Sigmoid colon (tissue), 7 donors: ENCODE results near the gene CXCL8. TPM values are rescaled to one million over a fixed set of nuclear protein-coding genes. Genes with fewer than 3 reads are reported as not detected.

Experiments used
- DNase-seq: peaks from one replicate; pipeline ENCODE4 v3.0.0-alpha.2; 2019
- H3K27ac ChIP-seq, 4 donors: fragments of 200-600 bp; sonication (generic); one replicate each; pipeline ENCODE4 v1.5.1; 2016 to 2019; ENCODE audit warnings: mild to moderate bottlenecking in 1 of 4
- H3K27me3 ChIP-seq, 3 donors: fragments of 200-600 bp; sonication (generic); one replicate each; pipeline ENCODE4 v1.5.1; 2019; ENCODE audit warnings: mild to moderate bottlenecking in 1 of 3
- H3K36me3 ChIP-seq, 4 donors: fragments of 200-600 bp; sonication (generic); one replicate each; pipeline ENCODE4 v1.5.1; 2016 to 2019
- H3K4me1 ChIP-seq, 4 donors: fragments of 200-600 bp; sonication (generic); one replicate each; pipeline ENCODE4 v1.5.1; 2017 to 2019
- H3K4me3 ChIP-seq, 4 donors: fragments of 200-600 bp; sonication (generic); one replicate each; pipeline ENCODE4 v1.5.1; 2017 to 2019; ENCODE audit warnings: mild to moderate bottlenecking in 2 of 4, moderate library complexity in 1 of 4
- H3K9me3 ChIP-seq, 4 donors: fragments of 200-600 bp in 3 of 4; sonication (generic) in 3 of 4; one replicate each; pipeline versions ENCODE4 v1.5.1 to v1.6.1; 2013 to 2019
- EP300 ChIP-seq, 4 donors: sonication (generic); formaldehyde crosslinking; IDR thresholded peaks; one replicate each; pipeline ENCODE4 v1.6.1; 2017; ENCODE audit warnings: antibody characterized with exemption in 4 of 4
- POLR2A ChIP-seq, 2 donors: fragments of 450-650 bp; IDR thresholded peaks; one replicate each; pipeline ENCODE4 v1.6.1; 2016; ENCODE audit warnings: antibody characterized with exemption in 2 of 2, mild to moderate bottlenecking in 2 of 2, moderate library complexity in 2 of 2
- POLR2AphosphoS5 ChIP-seq, 4 donors: sonication (generic); formaldehyde crosslinking; IDR thresholded peaks; one replicate each; pipeline ENCODE4 v1.6.1; 2017; ENCODE audit warnings: antibody characterized with exemption in 4 of 4
- WGBS, 2 donors: extraction: QIAGEN DNeasy Blood & Tissue Kit; methylation state at CpG; one replicate each; pipeline ENCODE4 v1.1.7; 2013; 5-methylcytosine and 5-hydroxymethylcytosine counted together
- intact Hi-C: fragments of 100-400 bp; cut with DNase I; formaldehyde crosslinking; loops from one replicate; pipeline ENCODE4 v1.15.1; 2023
- polyA plus RNA-seq, 3 donors: library from polyadenylated mRNA; stranded (reverse); fragments of 200-250 nt; gene quantifications; one replicate each; pipeline ENCODE4 v1.2.3, GENCODE V29; 2013
- total RNA-seq, 4 donors: library from RNA; depleted of rRNA; stranded (reverse); fragments of >200 nt; gene quantifications; one replicate each; pipeline ENCODE4 v1.1.0, GENCODE V29; 2016
- TF ChIP-seq, protein P1 (sequence below), 4 experiments: fragments of 450-650 bp in 3 of 4; fragments of 200-600 bp in 1 of 4; IDR thresholded peaks; one replicate each; pipeline ENCODE4 v1.5.1; 2016 to 2019; ENCODE audit warnings: antibody characterized with exemption in 4 of 4, mild to moderate bottlenecking in 3 of 4, moderate library complexity in 2 of 4
- donor health status: healthy with polysubstance abuse.
- donor health status: Bipolar disorder and iron deficiency.
- donor health status: healthy.

Gene CXCL8
- total and polyA plus RNA-seq, 7 donors = 0.36 to 109 (median 8.0) TPM; not detected in 1

DNA sequence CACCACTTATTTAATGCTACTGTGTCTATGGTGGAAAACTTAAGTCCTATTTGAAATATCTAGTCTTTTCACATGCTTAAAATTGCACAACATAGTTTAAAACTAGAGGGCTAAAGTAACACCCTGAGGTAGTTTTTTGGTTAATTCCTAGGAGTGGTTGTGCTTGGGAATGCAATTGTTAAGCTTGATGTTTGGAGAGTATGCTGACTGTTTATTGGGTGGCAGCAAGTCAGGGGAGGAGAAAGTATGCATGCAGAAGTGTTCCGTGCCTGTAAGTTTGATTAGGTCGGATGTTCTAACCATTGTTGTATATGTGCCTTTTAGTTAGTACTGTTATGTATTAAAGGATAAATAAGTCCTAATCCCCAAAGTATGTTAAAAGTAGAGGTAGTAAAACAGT is 40.5 kb downstream of the CXCL8 start:
- Histone ChIP-seq H3K36me3 (no peaks in the 10 kb centered on the region), H3K4me3 (no peak overlapping the region), H3K27ac (no peak overlapping the region), H3K4me1 (peaks cover 0 to 12% (median 8%) of the 10 kb centered on the region in 4 donors), H3K27me3 (no peaks in the 10 kb centered on the region), H3K9me3 (no peaks in the 10 kb centered on the region)
- TF ChIP-seq POLR2AphosphoS5 (IDR thresholded peaks at IDR 0.05) = no peak
- TF ChIP-seq, protein P1, sequence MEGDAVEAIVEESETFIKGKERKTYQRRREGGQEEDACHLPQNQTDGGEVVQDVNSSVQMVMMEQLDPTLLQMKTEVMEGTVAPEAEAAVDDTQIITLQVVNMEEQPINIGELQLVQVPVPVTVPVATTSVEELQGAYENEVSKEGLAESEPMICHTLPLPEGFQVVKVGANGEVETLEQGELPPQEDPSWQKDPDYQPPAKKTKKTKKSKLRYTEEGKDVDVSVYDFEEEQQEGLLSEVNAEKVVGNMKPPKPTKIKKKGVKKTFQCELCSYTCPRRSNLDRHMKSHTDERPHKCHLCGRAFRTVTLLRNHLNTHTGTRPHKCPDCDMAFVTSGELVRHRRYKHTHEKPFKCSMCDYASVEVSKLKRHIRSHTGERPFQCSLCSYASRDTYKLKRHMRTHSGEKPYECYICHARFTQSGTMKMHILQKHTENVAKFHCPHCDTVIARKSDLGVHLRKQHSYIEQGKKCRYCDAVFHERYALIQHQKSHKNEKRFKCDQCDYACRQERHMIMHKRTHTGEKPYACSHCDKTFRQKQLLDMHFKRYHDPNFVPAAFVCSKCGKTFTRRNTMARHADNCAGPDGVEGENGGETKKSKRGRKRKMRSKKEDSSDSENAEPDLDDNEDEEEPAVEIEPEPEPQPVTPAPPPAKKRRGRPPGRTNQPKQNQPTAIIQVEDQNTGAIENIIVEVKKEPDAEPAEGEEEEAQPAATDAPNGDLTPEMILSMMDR (IDR thresholded peaks at IDR 0.05) = no peak
- no peak for TF ChIP-seq POLR2A (IDR thresholded peaks at IDR 0.05)
- no peak for TF ChIP-seq EP300 (IDR thresholded peaks at IDR 0.05)
- intact Hi-C loops = no loop called here
- DNase-seq = no peak
- 13 to 61% methylated on average over 2 of the region's 2 CpGs for WGBS, 2 donors

DNA sequence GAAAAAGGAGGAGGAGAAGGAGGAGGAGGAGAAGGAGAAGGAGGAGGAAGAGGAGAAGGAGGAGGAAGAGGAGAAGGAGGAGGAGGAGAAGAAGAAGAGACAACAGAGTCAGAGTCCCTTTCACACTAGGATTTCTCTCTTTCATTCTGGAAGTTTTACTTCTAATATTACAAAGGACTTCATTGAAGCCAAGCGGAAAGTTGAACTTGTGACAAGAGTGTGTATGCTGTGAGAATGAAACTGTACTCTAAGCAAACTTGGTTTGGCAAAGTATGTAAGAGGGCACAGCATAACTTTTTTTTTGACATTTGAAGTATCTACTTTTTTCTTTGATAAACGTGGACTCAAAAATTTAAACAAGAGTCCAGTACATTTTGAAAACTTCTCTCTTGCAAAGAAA is 48.0 kb downstream of the CXCL8 start:
- Histone ChIP-seq H3K27ac (no peak overlapping the region), H3K4me3 (no peak overlapping the region), H3K9me3 (no peaks in the 10 kb centered on the region), H3K36me3 (no peaks in the 10 kb centered on the region), H3K27me3 (no peaks in the 10 kb centered on the region), H3K4me1 (no peaks in the 10 kb centered on the region)
- intact Hi-C loops = no loop called here
- TF ChIP-seq, protein P1 (IDR thresholded peaks at IDR 0.05) = no peak
- TF ChIP-seq POLR2A (IDR thresholded peaks at IDR 0.05) (no peak), EP300 (IDR thresholded peaks at IDR 0.05) (no peak), POLR2AphosphoS5 (IDR thresholded peaks at IDR 0.05) (no peak)
- DNase-seq = no peak
- 82 to 85% methylated on average over 2 of the region's 2 CpGs for WGBS, 2 donors

Other genes with a start within 250 kb of the CXCL8 start
- under 1 TPM in 3 of 4 donors, not detected in 1; under 0.01 to 0.41 (median 0.36) TPM for gene RASSF6, start 120.1 kb upstream of the CXCL8 start, total RNA-seq
- 10 to 100 TPM in 2 of 3 donors, 1 to 10 TPM in 1; 6.6 to 30.1 (median 20.4) TPM for gene RASSF6, start 120.1 kb upstream of the CXCL8 start, polyA plus RNA-seq
- gene CXCL6, start 96.1 kb downstream of the CXCL8 start, total RNA-seq = 1 to 10 TPM in 1 of 4 donors, under 1 TPM in 2, not detected in 1; 0.33 to 9.6 (median 0.95) TPM
- 1 to 10 TPM in 1 of 3 donors, under 1 TPM in 1, not detected in 1; 0.60 to 1.5 TPM for gene CXCL6, start 96.1 kb downstream of the CXCL8 start, polyA plus RNA-seq
- gene PF4V1, start 112.7 kb downstream of the CXCL8 start, total RNA-seq = not detected
- not detected for gene PF4V1, start 112.7 kb downstream of the CXCL8 start, polyA plus RNA-seq
- gene CXCL1, start 128.8 kb downstream of the CXCL8 start, total RNA-seq = 1 to 10 TPM; 1.5 to 6.8 (median 4.0) TPM
- gene CXCL1, start 128.8 kb downstream of the CXCL8 start, polyA plus RNA-seq = 100 to 1,000 TPM in 1 of 3 donors, 10 to 100 TPM in 2; 13.2 to 222 (median 16.0) TPM
- gene PF4, start 241.5 kb downstream of the CXCL8 start, total RNA-seq = 1 to 10 TPM in 1 of 4 donors, not detected in 3; 3.0 TPM
- 10 to 100 TPM in 1 of 3 donors, not detected in 2; 14.7 TPM for gene PF4, start 241.5 kb downstream of the CXCL8 start, polyA plus RNA-seq
- gene PPBP, start 247.6 kb downstream of the CXCL8 start, total RNA-seq = not detected
- gene PPBP, start 247.6 kb downstream of the CXCL8 start, polyA plus RNA-seq = under 1 TPM in 1 of 3 donors, not detected in 2; 0.38 TPM